Peyer's patch (tissue), 4 donors: ENCODE data around the gene UTP4.

ENCODE experiments used
- CTCF ChIP-seq, 6 experiments: fragments of 450-650 bp in 4 of 6; fragments of 200-600 bp in 2 of 6; sonication (generic) in 1 of 6; IDR thresholded peaks; one replicate each; pipeline ENCODE4 v1.5.1; 2017 to 2019; ENCODE audit warnings: antibody characterized with exemption in 6 of 6, mild to moderate bottlenecking in 3 of 6, moderate library complexity in 1 of 6
- POLR2A ChIP-seq, 2 donors: fragments of 450-650 bp; IDR thresholded peaks; one replicate each; pipeline ENCODE4 v1.5.1; 2017; ENCODE audit warnings: antibody characterized with exemption in 2 of 2, mild to moderate bottlenecking in 2 of 2, moderate library complexity in 2 of 2

GRCh38 chr16:69201787-69202186 lies 69.3 kb downstream of the UTP4 start:
- TF ChIP-seq CTCF (IDR thresholded peaks at IDR 0.05) (no peak), POLR2A (IDR thresholded peaks at IDR 0.05) (no peak)
